Left ventricle myocardium inferior (tissue), 1 donor: ENCODE measurements around the gene IL17RE. TPM values are rescaled to one million over a fixed set of nuclear protein-coding genes. Genes with fewer than 3 reads are reported as not detected.

Experiments
- DNase-seq: peaks from one replicate; pipeline ENCODE4 v3.0.0-alpha.2; 2020
- H3K27ac ChIP-seq: fragments of 200-600 bp; replicated peaks from 2 replicates; pipeline ENCODE4 v1.8.0; 2021
- H3K27me3 ChIP-seq: fragments of 200-600 bp; 2 replicates; pipeline ENCODE4 v1.8.0; 2021; ENCODE audit warnings: low read depth
- H3K36me3 ChIP-seq: fragments of 200-600 bp; 2 replicates; pipeline ENCODE4 v1.8.0; 2021
- H3K4me1 ChIP-seq: fragments of 200-600 bp; 2 replicates; pipeline ENCODE4 v1.8.0; 2021
- H3K4me3 ChIP-seq: fragments of 200-600 bp; 2 replicates; pipeline ENCODE4 v1.8.0; 2021; ENCODE audit warnings: mild to moderate bottlenecking, moderate library complexity
- H3K9me3 ChIP-seq: fragments of 200-600 bp; replicated peaks from 2 replicates; pipeline ENCODE4 v1.8.0; 2021
- CTCF ChIP-seq: fragments of 200-600 bp; IDR thresholded peaks from 2 replicates; pipeline ENCODE4 v1.8.0; 2021; ENCODE audit warnings: antibody characterized with exemption, mild to moderate bottlenecking, borderline replicate concordance
- intact Hi-C: fragments of 100-400 bp; cut with micrococcal nuclease; formaldehyde crosslinking; loops from one replicate; pipeline ENCODE4 v1.11.0; 2022
- total RNA-seq: library from RNA; stranded (reverse); fragmentation: NEBNext Ultra II Directional; extraction: Animal tissue kit (Norgen Biotek cat#: 25700); gene quantifications from one replicate; pipeline ENCODE4 v1.2.1, GENCODE V29; 2021
- donor health status: DM: no; HTN: yes; CAD: no; lungs with severe emphysema.

Gene IL17RE
- total RNA-seq, 1 donor from 2014 or later: 0.58 TPM

- H3K27ac ChIP-seq: no peak overlapping the region
- intact Hi-C loops: no loop called here
- peaks cover 18% of the 10 kb centered on the region for H3K4me1 ChIP-seq
- H3K27me3 ChIP-seq: no peaks in the 10 kb centered on the region
- H3K9me3 ChIP-seq: no peaks in the 10 kb centered on the region
- no peak for TF ChIP-seq CTCF
- H3K4me3 ChIP-seq: no peak overlapping the region
- no peak for DNase-seq
- no peaks in the 10 kb centered on the region for H3K36me3 ChIP-seq
Measured at GRCh38 chr3:9906480-9906879, 3.8 kb downstream of the IL17RE start.

GRCh38 chr3:9908286-9908685 is 5.6 kb downstream of the IL17RE start:
- intact Hi-C loops: no loop called here
- no peak overlapping the region for H3K4me3 ChIP-seq
- no peak overlapping the region for H3K27ac ChIP-seq
- H3K36me3 ChIP-seq: no peaks in the 10 kb centered on the region
- peaks cover 4% of the 10 kb centered on the region for H3K4me1 ChIP-seq
- no peak for TF ChIP-seq CTCF
- no peak for DNase-seq
- H3K27me3 ChIP-seq: no peaks in the 10 kb centered on the region
- no peaks in the 10 kb centered on the region for H3K9me3 ChIP-seq

- Histone ChIP-seq H3K9me3 (no peaks in the 10 kb centered on the region), H3K4me3 (no peak overlapping the region), H3K27me3 (no peaks in the 10 kb centered on the region), H3K27ac (no peak overlapping the region), H3K4me1 (peaks cover 3% of the 10 kb centered on the region), H3K36me3 (no peaks in the 10 kb centered on the region)
- intact Hi-C loops: no loop called here
- DNase-seq: no peak
- TF ChIP-seq CTCF: no peak
Measured at GRCh38 chr3:9909221-9910013, 6.8 kb downstream of the IL17RE start.

- no peaks in the 10 kb centered on the region for H3K36me3 ChIP-seq
- DNase-seq: no peak
- H3K27me3 ChIP-seq: no peaks in the 10 kb centered on the region
- H3K4me1 ChIP-seq: peaks cover 27% of the 10 kb centered on the region
- H3K4me3 ChIP-seq: no peak overlapping the region
- no peak for TF ChIP-seq CTCF
- no peaks in the 10 kb centered on the region for H3K9me3 ChIP-seq
- H3K27ac ChIP-seq: no peak overlapping the region
- intact Hi-C loops: no loop called here
Measured at GRCh38 chr3:9911863-9912262, 9.2 kb downstream of the IL17RE start.

- Histone ChIP-seq H3K9me3 (no peaks in the 10 kb centered on the region), H3K27ac (no peak overlapping the region), H3K27me3 (no peaks in the 10 kb centered on the region), H3K36me3 (no peaks in the 10 kb centered on the region), H3K4me1 (peaks cover 31% of the 10 kb centered on the region), H3K4me3 (no peak overlapping the region)
- no peak for TF ChIP-seq CTCF
- intact Hi-C loops: no loop called here
- DNase-seq: no peak
Measured at GRCh38 chr3:9912294-9912935, 9.8 kb downstream of the IL17RE start.
